Ascending aorta (tissue), 2 donors: ENCODE data around the gene ELAVL4. TPM values are rescaled to one million over a fixed set of nuclear protein-coding genes. Genes with fewer than 3 reads are reported as not detected.

Experiments
- DNase-seq, 2 donors: peaks; one replicate each; pipeline ENCODE4 v3.0.0-alpha.2; 2019; ENCODE audit warnings: low spot score in 2 of 2
- H3K27ac ChIP-seq, 2 donors: fragments of 200-600 bp; sonication (generic); one replicate each; pipeline ENCODE4 v1.5.1; 2016 to 2017; ENCODE audit warnings: mild to moderate bottlenecking in 1 of 2
- H3K27me3 ChIP-seq: fragments of 200-600 bp; sonication (generic); one replicate; pipeline ENCODE4 v1.5.1; 2017
- H3K36me3 ChIP-seq, 2 donors: fragments of 200-600 bp; sonication (generic); one replicate each; pipeline ENCODE4 v1.5.1; 2016
- H3K4me1 ChIP-seq, 2 donors: fragments of 200-600 bp; sonication (generic); one replicate each; pipeline ENCODE4 v1.5.1; 2016 to 2017; ENCODE audit warnings: mild to moderate bottlenecking in 1 of 2
- H3K4me3 ChIP-seq, 2 donors: fragments of 200-600 bp; sonication (generic); one replicate each; pipeline ENCODE4 v1.5.1; 2016 to 2017; ENCODE audit warnings: mild to moderate bottlenecking in 1 of 2
- H3K9me3 ChIP-seq, 2 donors: fragments of 200-600 bp; sonication (generic); one replicate each; pipeline ENCODE4 v1.5.1; 2016
- intact Hi-C: fragments of 100-400 bp; cut with DNase I; formaldehyde crosslinking; loops from one replicate; pipeline ENCODE4 v1.15.1; 2023
- total RNA-seq: library from RNA; depleted of rRNA; stranded (reverse); fragments of >200 nt; gene quantifications from one replicate; pipeline ENCODE4 v1.1.0, GENCODE V29; 2016
- TF ChIP-seq, protein P1 (sequence below), 3 experiments: fragments of 200-600 bp in 2 of 3; fragments of 450-650 bp in 1 of 3; sonication (generic) in 2 of 3; IDR thresholded peaks; one replicate each; pipeline ENCODE4 v1.5.1; 2016 to 2019; ENCODE audit warnings: antibody characterized with exemption in 3 of 3, mild to moderate bottlenecking in 1 of 3, moderate library complexity in 1 of 3

ELAVL4 gene
- total RNA-seq, 1 donor from 2014 or later: not detected

DNA sequence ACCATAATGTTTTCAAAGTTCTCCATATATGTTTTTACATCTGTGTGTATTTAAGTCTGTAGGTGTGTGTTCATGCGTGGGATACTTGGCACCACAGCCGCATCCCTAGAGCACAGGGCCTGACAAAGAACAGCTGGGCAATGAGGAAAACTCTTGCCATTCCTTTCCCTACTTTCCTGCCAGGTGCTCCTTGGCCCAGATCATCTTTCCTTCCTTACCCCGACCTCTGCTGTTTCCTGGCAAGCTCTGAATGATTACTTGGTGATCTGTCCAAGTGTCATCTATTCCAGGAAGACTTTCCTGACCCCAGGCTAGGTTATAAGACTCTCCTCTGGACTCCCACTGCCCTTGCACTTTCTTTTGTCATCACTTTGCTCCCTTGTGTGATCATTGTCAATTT is 123.6 kb downstream of the ELAVL4 start:
- H3K4me1 ChIP-seq: no peaks in the 10 kb centered on the region
- H3K27me3 ChIP-seq: no peaks in the 10 kb centered on the region
- intact Hi-C loops: no loop called here
- H3K9me3 ChIP-seq: no peaks in the 10 kb centered on the region
- DNase-seq: no peak
- H3K27ac ChIP-seq: no peak overlapping the region
- H3K4me3 ChIP-seq: no peak overlapping the region
- H3K36me3 ChIP-seq: no peaks in the 10 kb centered on the region
- TF ChIP-seq, protein P1, sequence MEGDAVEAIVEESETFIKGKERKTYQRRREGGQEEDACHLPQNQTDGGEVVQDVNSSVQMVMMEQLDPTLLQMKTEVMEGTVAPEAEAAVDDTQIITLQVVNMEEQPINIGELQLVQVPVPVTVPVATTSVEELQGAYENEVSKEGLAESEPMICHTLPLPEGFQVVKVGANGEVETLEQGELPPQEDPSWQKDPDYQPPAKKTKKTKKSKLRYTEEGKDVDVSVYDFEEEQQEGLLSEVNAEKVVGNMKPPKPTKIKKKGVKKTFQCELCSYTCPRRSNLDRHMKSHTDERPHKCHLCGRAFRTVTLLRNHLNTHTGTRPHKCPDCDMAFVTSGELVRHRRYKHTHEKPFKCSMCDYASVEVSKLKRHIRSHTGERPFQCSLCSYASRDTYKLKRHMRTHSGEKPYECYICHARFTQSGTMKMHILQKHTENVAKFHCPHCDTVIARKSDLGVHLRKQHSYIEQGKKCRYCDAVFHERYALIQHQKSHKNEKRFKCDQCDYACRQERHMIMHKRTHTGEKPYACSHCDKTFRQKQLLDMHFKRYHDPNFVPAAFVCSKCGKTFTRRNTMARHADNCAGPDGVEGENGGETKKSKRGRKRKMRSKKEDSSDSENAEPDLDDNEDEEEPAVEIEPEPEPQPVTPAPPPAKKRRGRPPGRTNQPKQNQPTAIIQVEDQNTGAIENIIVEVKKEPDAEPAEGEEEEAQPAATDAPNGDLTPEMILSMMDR (IDR thresholded peaks at IDR 0.05): no peak

DNA sequence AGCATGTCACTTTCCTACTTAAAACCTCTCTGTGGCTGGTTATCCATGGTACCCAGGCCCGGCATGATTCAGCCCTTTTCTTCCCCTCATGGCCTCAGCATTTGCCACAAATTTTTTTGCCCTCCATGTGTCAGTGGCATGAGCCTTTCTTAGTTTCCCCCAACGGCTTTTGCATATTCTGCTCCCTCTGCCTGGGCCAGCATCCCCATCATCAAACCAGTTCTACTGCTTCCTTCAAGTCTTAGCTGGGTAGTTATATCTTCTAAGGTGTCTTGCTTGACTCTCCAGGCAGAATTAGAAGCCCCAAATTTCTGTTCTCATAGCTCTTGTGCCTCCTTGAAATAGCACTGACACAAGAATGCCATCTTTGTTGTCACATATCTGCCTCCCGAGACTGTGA is 127.9 kb downstream of the ELAVL4 start:
- DNase-seq: no peak
- no peaks in the 10 kb centered on the region for H3K9me3 ChIP-seq
- no peak overlapping the region for H3K4me3 ChIP-seq
- intact Hi-C loops: no loop called here
- no peaks in the 10 kb centered on the region for H3K27me3 ChIP-seq
- H3K36me3 ChIP-seq: no peaks in the 10 kb centered on the region
- TF ChIP-seq, protein P1 (IDR thresholded peaks at IDR 0.05): no peak
- H3K4me1 ChIP-seq: no peaks in the 10 kb centered on the region
- H3K27ac ChIP-seq: no peak overlapping the region

DNA sequence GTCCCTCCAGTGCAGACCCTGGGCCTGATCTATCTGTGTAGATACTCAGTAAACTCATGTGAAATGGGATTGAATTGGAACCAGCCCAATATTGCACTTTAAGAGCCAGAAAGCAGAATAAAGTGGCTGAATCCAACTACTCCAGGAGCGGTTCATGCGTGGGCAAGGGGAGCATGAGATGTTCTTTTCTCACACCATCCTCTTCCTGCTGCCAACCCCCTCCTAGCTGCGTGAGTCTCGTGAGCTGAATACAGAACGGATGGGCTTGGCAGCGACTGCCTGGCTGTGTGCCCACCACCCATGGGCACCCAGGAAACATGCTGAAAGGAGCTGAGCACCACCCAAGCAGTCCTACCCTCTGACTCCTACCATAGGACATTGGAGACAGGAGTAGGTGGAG is 128.3 kb downstream of the ELAVL4 start:
- no peaks in the 10 kb centered on the region for H3K9me3 ChIP-seq
- no peak overlapping the region for H3K4me3 ChIP-seq
- intact Hi-C loops: no loop called here
- no peaks in the 10 kb centered on the region for H3K36me3 ChIP-seq
- no peaks in the 10 kb centered on the region for H3K4me1 ChIP-seq
- H3K27me3 ChIP-seq: no peaks in the 10 kb centered on the region
- TF ChIP-seq, protein P1 (IDR thresholded peaks at IDR 0.05): no peak
- no peak overlapping the region for H3K27ac ChIP-seq
- no peak for DNase-seq

DNA sequence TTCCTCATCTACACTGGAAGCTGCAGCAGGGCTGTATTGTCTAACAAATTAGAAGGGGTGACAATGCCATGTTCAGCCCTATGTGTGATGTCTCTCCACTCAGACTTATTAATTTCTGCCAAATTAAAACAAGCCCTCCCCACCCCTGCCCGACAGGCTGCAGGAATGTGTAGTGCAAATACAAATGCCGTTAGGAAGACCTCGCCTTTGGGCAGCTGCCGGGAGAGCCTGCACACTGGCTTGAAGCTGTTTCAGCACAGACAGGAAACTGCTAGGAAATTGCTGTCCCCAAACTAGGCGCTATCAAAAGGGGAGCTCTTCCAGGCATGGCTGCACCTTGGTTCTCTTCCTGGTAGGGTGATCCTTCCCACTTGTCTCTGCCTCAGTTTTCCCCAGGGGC is 135.2 kb downstream of the ELAVL4 start:
- TF ChIP-seq, protein P1 (IDR thresholded peaks at IDR 0.05): no peak

DNA sequence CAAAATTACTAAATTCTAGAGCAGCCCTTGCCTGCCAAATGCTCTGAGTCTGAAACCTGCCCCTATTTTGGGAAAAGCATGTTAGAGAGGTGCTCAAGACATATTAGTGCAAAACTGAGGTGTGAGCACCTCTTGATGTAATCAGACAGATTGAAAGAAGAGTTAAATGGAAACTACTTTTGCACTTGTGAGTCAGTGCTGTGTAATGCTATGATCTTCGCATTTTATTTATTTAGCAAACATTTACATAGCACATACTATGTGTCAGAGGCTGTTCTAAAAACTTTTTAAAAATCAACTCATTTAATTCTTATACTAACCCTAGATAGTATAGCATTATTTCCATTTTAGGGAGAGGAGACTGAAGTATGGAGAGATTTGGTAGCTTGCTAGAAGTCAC is 138.1 kb downstream of the ELAVL4 start:
- H3K27ac ChIP-seq: no peak overlapping the region
- no peaks in the 10 kb centered on the region for H3K27me3 ChIP-seq
- H3K4me3 ChIP-seq: no peak overlapping the region
- DNase-seq: no peak
- intact Hi-C loops: no loop called here
- no peaks in the 10 kb centered on the region for H3K9me3 ChIP-seq
- no peaks in the 10 kb centered on the region for H3K4me1 ChIP-seq
- TF ChIP-seq, protein P1 (IDR thresholded peaks at IDR 0.05): no peak
- H3K36me3 ChIP-seq: no peaks in the 10 kb centered on the region

More for the DNA sequence above, 135.2 kb downstream of the ELAVL4 start:
- no peaks in the 10 kb centered on the region for H3K27me3 ChIP-seq
- H3K9me3 ChIP-seq: no peaks in the 10 kb centered on the region
- H3K36me3 ChIP-seq: no peaks in the 10 kb centered on the region
- DNase-seq: no peak
- intact Hi-C loops: no loop called here
- no peak overlapping the region for H3K4me3 ChIP-seq
- no peaks in the 10 kb centered on the region for H3K4me1 ChIP-seq
- H3K27ac ChIP-seq: no peak overlapping the region

DNA sequence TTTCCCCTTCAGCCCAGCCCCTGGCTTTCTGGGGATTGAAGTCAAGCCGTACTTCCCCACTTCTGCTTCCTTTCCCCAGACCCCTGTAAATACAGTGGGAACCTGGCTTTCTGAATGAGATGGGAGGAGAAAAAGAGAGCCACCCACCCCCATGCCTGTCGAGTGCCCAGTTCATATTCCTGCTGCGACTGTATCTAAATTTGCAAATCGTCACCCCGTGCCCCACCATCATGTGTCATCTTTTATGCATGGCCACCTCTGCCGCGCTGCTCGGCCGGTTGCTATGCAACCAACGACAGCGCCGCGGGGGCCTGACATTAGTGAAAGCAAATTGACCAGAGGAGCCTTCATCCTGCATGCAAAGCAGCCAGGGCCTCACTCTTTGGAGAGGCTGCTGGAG is 143.0 kb downstream of the ELAVL4 start:
- no peak overlapping the region for H3K4me3 ChIP-seq
- no peak overlapping the region for H3K27ac ChIP-seq
- H3K27me3 ChIP-seq: no peaks in the 10 kb centered on the region
- no peaks in the 10 kb centered on the region for H3K9me3 ChIP-seq
- intact Hi-C loops: no loop called here
- TF ChIP-seq, protein P1 (IDR thresholded peaks at IDR 0.05): no peak
- no peaks in the 10 kb centered on the region for H3K4me1 ChIP-seq
- DNase-seq: no peak
- H3K36me3 ChIP-seq: no peaks in the 10 kb centered on the region
